Sigmoid colon (tissue), 3 donors: ENCODE measurements around the gene ASB3.

Experiments used
- CTCF ChIP-seq, 4 experiments: fragments of 450-650 bp in 3 of 4; fragments of 200-600 bp in 1 of 4; IDR thresholded peaks; one replicate each; pipeline ENCODE4 v1.5.1; 2016 to 2019; ENCODE audit warnings: antibody characterized with exemption in 4 of 4, mild to moderate bottlenecking in 3 of 4, moderate library complexity in 2 of 4
- POLR2A ChIP-seq, 2 donors: fragments of 450-650 bp; IDR thresholded peaks; one replicate each; pipeline ENCODE4 v1.6.1; 2016; ENCODE audit warnings: antibody characterized with exemption in 2 of 2, mild to moderate bottlenecking in 2 of 2, moderate library complexity in 2 of 2

DNA sequence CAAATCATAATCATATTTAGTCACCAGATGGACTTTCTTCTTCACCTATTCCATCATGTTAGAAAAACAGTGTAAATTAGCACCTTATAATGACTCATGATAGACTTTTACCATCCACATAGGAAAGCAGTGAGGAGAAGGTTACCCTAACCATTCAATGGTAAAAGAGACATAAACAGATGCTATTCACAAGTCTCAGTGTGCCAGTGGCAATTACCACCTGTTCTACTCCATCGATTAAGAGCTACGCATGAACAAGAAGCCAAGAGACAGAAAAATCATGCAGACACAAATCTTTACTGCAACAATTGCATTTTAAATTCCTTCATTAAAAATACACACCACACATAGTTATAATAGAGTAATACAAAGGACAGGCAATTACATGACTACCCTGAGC is 125.9 kb downstream of the ASB3 start:
- TF ChIP-seq CTCF (IDR thresholded peaks at IDR 0.05) (no peak), POLR2A (IDR thresholded peaks at IDR 0.05) (no peak)
